SK-N-SH (cell line): ENCODE data around the gene DSCAML1. TPM values are rescaled to one million over a fixed set of nuclear protein-coding genes. Genes with fewer than 3 reads are reported as not detected.

Experiments used
- CTCF ChIA-PET: fragments of 300-600, 350-600 bp; formaldehyde crosslinking; extraction: SDS; loops from one replicate; lab custom pipeline; 2021; lab: Yijun Ruan, JAX
- POLR2A ChIA-PET: fragments of 350-600 bp; sonication (Branson Sonifier 250); formaldehyde crosslinking; extraction: SDS; loops from one replicate; lab custom pipeline; 2020; ENCODE audit warnings: antibody characterized with exemption, inconsistent platforms; lab: Yijun Ruan, JAX
- DNase-seq: peaks from one replicate; pipeline ENCODE4 v3.0.0; 2012
- H2AFZ ChIP-seq: fragments of 200-600 bp; sonication (generic); 2 replicates; pipeline ENCODE4 v1.8.1; 2016; ENCODE audit warnings: antibody characterized with exemption, mild to moderate bottlenecking, low read depth
- H3F3A ChIP-seq: fragments of 200-600 bp; sonication (generic); replicated peaks from 2 replicates; pipeline ENCODE3; 2016; ENCODE audit warnings: antibody characterized with exemption, mild to moderate bottlenecking; ENCODE audit not compliant: insufficient read depth
- H3K27ac ChIP-seq, 2 experiments: fragments of 200-500 bp in 1 of 2; fragments of 200-600 bp in 1 of 2; sonication (Bioruptor generic) in 1 of 2; sonication (generic), shearing (Covaris generic) in 1 of 2; 2 replicates each; pipeline versions ENCODE4 v1.5.1 to v1.6.1; 2014 to 2016; ENCODE audit warnings: low read depth in 2 of 2, inconsistent platforms in 1 of 2, low read length in 1 of 2, mild to moderate bottlenecking in 1 of 2, mixed read lengths in 1 of 2
- H3K27me3 ChIP-seq: fragments of 200-600 bp; sonication (generic), shearing (Covaris generic); 2 replicates; pipeline ENCODE4 v1.6.1; 2016; ENCODE audit warnings: mixed run types; ENCODE audit not compliant: insufficient read depth
- H3K36me3 ChIP-seq, 2 experiments: fragments of 200-500 bp in 1 of 2; fragments of 200-600 bp in 1 of 2; sonication (Bioruptor generic) in 1 of 2; sonication (generic) in 1 of 2; replicated peaks in 1 of 2; 2 replicates each; pipeline versions ENCODE3 to v1.5.1; 2014 to 2016; ENCODE audit warnings: low read length in 1 of 2, mild to moderate bottlenecking in 1 of 2; ENCODE audit not compliant: insufficient read depth in 2 of 2, control insufficient read depth in 1 of 2
- H3K4me1 ChIP-seq, 2 experiments: fragments of 200-500 bp in 1 of 2; fragments of 200-600 bp in 1 of 2; sonication (Bioruptor generic) in 1 of 2; sonication (generic), shearing (Covaris generic) in 1 of 2; 2 replicates each; pipeline versions ENCODE4 v1.5.1 to v1.6.1; 2014 to 2016; ENCODE audit warnings: low read depth in 1 of 2, low read length in 1 of 2, mixed run types in 1 of 2; ENCODE audit not compliant: insufficient read depth in 2 of 2, control insufficient read depth in 1 of 2
- H3K4me2 ChIP-seq: fragments of 200-600 bp; sonication (generic), shearing (Covaris generic); 2 replicates; pipeline ENCODE4 v1.6.1; 2017; ENCODE audit warnings: mixed run types
- H3K4me3 ChIP-seq, 2 experiments: fragments of 200-500 bp in 1 of 2; fragments of 200-600 bp in 1 of 2; sonication (Bioruptor generic) in 1 of 2; sonication (generic), shearing (Covaris generic) in 1 of 2; 2 replicates each; pipeline versions ENCODE4 v1.5.1 to v1.8.1; 2014 to 2016; ENCODE audit warnings: low read depth in 2 of 2, inconsistent platforms in 1 of 2, low read length in 1 of 2, mild to moderate bottlenecking in 1 of 2, mixed read lengths in 1 of 2, moderate library complexity in 1 of 2
- H3K79me2 ChIP-seq: fragments of 200-600 bp; sonication (generic); 2 replicates; pipeline ENCODE4 v1.8.1; 2017; ENCODE audit warnings: mild to moderate bottlenecking; ENCODE audit not compliant: insufficient read depth
- H3K9ac ChIP-seq: fragments of 200-600 bp; sonication (generic); 2 replicates; pipeline ENCODE4 v1.6.1; 2017; ENCODE audit warnings: mixed run types
- H3K9me2 ChIP-seq: fragments of 200-600 bp; sonication (generic); 2 replicates; pipeline ENCODE4 v1.6.1; 2017; ENCODE audit warnings: mixed run types
- H3K9me3 ChIP-seq: fragments of 200-600 bp; sonication (generic); 2 replicates; pipeline ENCODE4 v1.6.1; 2017; ENCODE audit warnings: mixed run types, mild to moderate bottlenecking, moderate library complexity
- H4K20me1 ChIP-seq: fragments of 200-600 bp; sonication (generic); 2 replicates; pipeline ENCODE4 v1.6.1; 2017; ENCODE audit warnings: mild to moderate bottlenecking, mixed run types; ENCODE audit not compliant: insufficient read depth
- GABPA ChIP-seq: IDR thresholded peaks from 2 replicates; pipeline ENCODE4 v1.4.0; 2012; ENCODE audit warnings: low read depth, mild to moderate bottlenecking
- GATA2 ChIP-seq: sonication (generic); formaldehyde crosslinking; IDR thresholded peaks from 2 replicates; pipeline ENCODE4 v1.5.0; 2020; ENCODE audit warnings: mild to moderate bottlenecking, missing genetic modification reagents
- JUND ChIP-seq: IDR thresholded peaks from 2 replicates; pipeline ENCODE4 v1.4.0; 2012
- RAD21 ChIP-seq: IDR thresholded peaks from 2 replicates; pipeline ENCODE4 v1.6.1; 2012; ENCODE audit warnings: mild to moderate bottlenecking, low read length
- RFX5 ChIP-seq: IDR thresholded peaks from 2 replicates; pipeline ENCODE4 v1.6.1; 2012; ENCODE audit warnings: mild to moderate bottlenecking, improper control_type of control experiment, low read length
- SIN3A ChIP-seq: IDR thresholded peaks from 2 replicates; pipeline ENCODE4 v1.6.1; 2012; ENCODE audit warnings: low read depth, mild to moderate bottlenecking, low read length, moderate library complexity, borderline replicate concordance
- SMC3 ChIP-seq: IDR thresholded peaks from 2 replicates; pipeline ENCODE4 v1.6.1; 2012; ENCODE audit warnings: low read depth, low read length, improper control_type of control experiment
- TAF1 ChIP-seq: IDR thresholded peaks from 2 replicates; pipeline ENCODE4 v1.6.1; 2012; ENCODE audit warnings: low read depth, mild to moderate bottlenecking, low read length, moderate library complexity, borderline replicate concordance
- TCF12 ChIP-seq: IDR thresholded peaks from 2 replicates; pipeline ENCODE4 v1.4.0; 2012
- ZBTB33 ChIP-seq: IDR thresholded peaks from 2 replicates; pipeline ENCODE4 v1.4.0; 2012; ENCODE audit warnings: low read depth, borderline replicate concordance
- WGBS: methylation state at CpG from one replicate; pipeline ENCODE4 v1.1.6; 2017; ENCODE audit warnings: low lambda C conversion rate; 5-methylcytosine and 5-hydroxymethylcytosine counted together
- polyA plus RNA-seq, 3 experiments: library from polyadenylated mRNA; depleted of rRNA; stranded (reverse); fragments of >200 nt; gene quantifications; 2 replicates each; pipeline ENCODE4 v1.2.3, GENCODE V29; 2012
- TF ChIP-seq, protein P1 (sequence below): fragments of 150-350 bp; IDR thresholded peaks from 2 replicates; pipeline ENCODE4 v1.6.1; 2017; ENCODE audit warnings: antibody characterized with exemption, low read length, low read depth, borderline replicate concordance
- TF ChIP-seq, protein P2 (sequence below): fragments of 200-600 bp; sonication (generic); IDR thresholded peaks from 2 replicates; pipeline ENCODE4 v1.6.1; 2017; ENCODE audit warnings: antibody characterized with exemption, mild to moderate bottlenecking, moderate library complexity

Gene DSCAML1
- polyA plus RNA-seq, 1 of the 3 experiments (the other 2 are of a cell fraction) = not detected

- H3K4me3 ChIP-seq = no peak overlapping the region
- no peaks in the 10 kb centered on the region for H3K9me2 ChIP-seq
- H3K9ac ChIP-seq = no peak overlapping the region
- no peak overlapping the region for H2AFZ ChIP-seq
- no peaks in the 10 kb centered on the region for H3K79me2 ChIP-seq
- TF ChIP-seq GABPA = no peak
- no peak for TF ChIP-seq SIN3A
- no peak for TF ChIP-seq TCF12
- TF ChIP-seq ZBTB33 = no peak
- TF ChIP-seq, protein P1, sequence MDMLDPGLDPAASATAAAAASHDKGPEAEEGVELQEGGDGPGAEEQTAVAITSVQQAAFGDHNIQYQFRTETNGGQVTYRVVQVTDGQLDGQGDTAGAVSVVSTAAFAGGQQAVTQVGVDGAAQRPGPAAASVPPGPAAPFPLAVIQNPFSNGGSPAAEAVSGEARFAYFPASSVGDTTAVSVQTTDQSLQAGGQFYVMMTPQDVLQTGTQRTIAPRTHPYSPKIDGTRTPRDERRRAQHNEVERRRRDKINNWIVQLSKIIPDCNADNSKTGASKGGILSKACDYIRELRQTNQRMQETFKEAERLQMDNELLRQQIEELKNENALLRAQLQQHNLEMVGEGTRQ = no peak
- no peak for TF ChIP-seq JUND
- TF ChIP-seq, protein P2, sequence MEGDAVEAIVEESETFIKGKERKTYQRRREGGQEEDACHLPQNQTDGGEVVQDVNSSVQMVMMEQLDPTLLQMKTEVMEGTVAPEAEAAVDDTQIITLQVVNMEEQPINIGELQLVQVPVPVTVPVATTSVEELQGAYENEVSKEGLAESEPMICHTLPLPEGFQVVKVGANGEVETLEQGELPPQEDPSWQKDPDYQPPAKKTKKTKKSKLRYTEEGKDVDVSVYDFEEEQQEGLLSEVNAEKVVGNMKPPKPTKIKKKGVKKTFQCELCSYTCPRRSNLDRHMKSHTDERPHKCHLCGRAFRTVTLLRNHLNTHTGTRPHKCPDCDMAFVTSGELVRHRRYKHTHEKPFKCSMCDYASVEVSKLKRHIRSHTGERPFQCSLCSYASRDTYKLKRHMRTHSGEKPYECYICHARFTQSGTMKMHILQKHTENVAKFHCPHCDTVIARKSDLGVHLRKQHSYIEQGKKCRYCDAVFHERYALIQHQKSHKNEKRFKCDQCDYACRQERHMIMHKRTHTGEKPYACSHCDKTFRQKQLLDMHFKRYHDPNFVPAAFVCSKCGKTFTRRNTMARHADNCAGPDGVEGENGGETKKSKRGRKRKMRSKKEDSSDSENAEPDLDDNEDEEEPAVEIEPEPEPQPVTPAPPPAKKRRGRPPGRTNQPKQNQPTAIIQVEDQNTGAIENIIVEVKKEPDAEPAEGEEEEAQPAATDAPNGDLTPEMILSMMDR = no peak
- 0 out of 2 replicates have a peak, but pooled peaks cover 1% of the 10 kb centered on the region for H3K27me3 ChIP-seq
- ChIA-PET CTCF (interaction anchor here (0.9 to 3.0 kb wide), 6 partner anchors 8 to 193 kb away, joined by 3 to 22 read pairs (median 5); no protein-coding TSS in a partner anchor), POLR2A (no interaction called here)
- peaks cover 4% of the 10 kb centered on the region; the same call in 1 of the 2 replicates for H3K9me3 ChIP-seq
- H3F3A ChIP-seq = no peaks in the 10 kb centered on the region
- H3K4me2 ChIP-seq = no peak overlapping the region
- peaks cover 0 to 8% of the 10 kb centered on the region in 2 experiments; a peak in 1 of 4 replicates for H3K4me1 ChIP-seq
- WGBS = 55% methylated on average over 4 of the region's 4 CpGs
- H3K27ac ChIP-seq = no peak overlapping the region
- no peak for DNase-seq
- no peaks in the 10 kb centered on the region for H4K20me1 ChIP-seq
- no peaks in the 10 kb centered on the region for H3K36me3 ChIP-seq
Observed at GRCh38 chr11:117619661-117620060, 177.4 kb downstream of the DSCAML1 start.

DNA sequence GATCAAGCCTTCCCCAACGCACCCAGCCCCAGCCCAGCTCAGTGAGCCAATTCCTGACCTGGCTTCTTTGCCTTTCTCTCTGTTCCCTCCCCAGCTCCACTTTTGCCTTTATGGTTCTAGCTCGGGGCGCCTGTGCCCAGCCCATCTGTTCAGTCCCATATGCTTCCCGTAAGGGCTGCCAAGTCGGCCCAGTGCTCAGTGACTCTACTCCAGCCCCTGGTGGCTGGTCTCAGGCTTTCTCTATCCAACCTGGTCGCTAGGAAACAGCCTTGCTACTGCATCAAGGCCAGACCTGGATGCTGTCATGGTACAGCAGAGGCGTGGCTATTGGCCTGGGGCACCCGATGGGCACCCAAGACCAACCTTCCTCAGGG is 178.0 kb downstream of the DSCAML1 start:
- Histone ChIP-seq H3K4me1 (peaks cover 0 to 8% of the 10 kb centered on the region in 2 experiments; a peak in 1 of 4 replicates), H3K9me3 (peaks cover 4% of the 10 kb centered on the region; the same call in 1 of the 2 replicates), H3K9me2 (no peaks in the 10 kb centered on the region), H3K27me3 (no peaks in the 10 kb centered on the region), H3K4me2 (no peak overlapping the region), H3K79me2 (no peaks in the 10 kb centered on the region), H3K27ac (no peak overlapping the region; a peak in 1 of 4 replicates), H4K20me1 (no peaks in the 10 kb centered on the region), H3K9ac (no peak overlapping the region), H3F3A (no peaks in the 10 kb centered on the region), H3K36me3 (no peaks in the 10 kb centered on the region), H3K4me3 (no peak overlapping the region; a peak in 1 of 4 replicates), H2AFZ (no peak overlapping the region)
- ChIA-PET CTCF (interaction anchor here (0.9 to 2.0 kb wide), 7 partner anchors 9 to 189 kb away, joined by 3 to 13 read pairs (median 5); no protein-coding TSS in a partner anchor), POLR2A (no interaction called here)
- TF ChIP-seq RFX5 = no peak
- TF ChIP-seq GATA2 (CRISPR knock-in tag) = no peak
- TF ChIP-seq RAD21 = peak; percentile 52
- no peak for TF ChIP-seq TAF1
- peak; percentile 21; the same call in 1 of the 2 replicates for TF ChIP-seq SMC3
- 28% methylated on average over 5 of the region's 8 CpGs for WGBS
- DNase-seq = peak; percentile 69
